Osteoblast (primary cell): ENCODE results near the gene INVS. TPM values are rescaled to one million over a fixed set of nuclear protein-coding genes. Genes with fewer than 3 reads are reported as not detected.
A peak's percentile ranks its signal among the peaks of the same experiment; 100 is the strongest.
"Not testable (repeated sequence)": the region's sequence is repeated elsewhere in the genome, so short reads cannot be mapped to it uniquely, and the experiment has no call there.

Experiments used
- DNase-seq: peaks from one replicate; pipeline ENCODE4 v3.0.0; 2011; ENCODE audit warnings: low spot score, mixed read lengths; ENCODE audit not compliant: insufficient read length; ENCODE audit errors: missing footprints
- H2AFZ ChIP-seq: 2 replicates; pipeline ENCODE4 v1.6.0; 2011; ENCODE audit warnings: mild to moderate bottlenecking, low read length
- H3K27ac ChIP-seq: 2 replicates; pipeline ENCODE4 v1.5.1; 2011; ENCODE audit warnings: mild to moderate bottlenecking, low read depth, low read length, moderate library complexity
- H3K27me3 ChIP-seq: 2 replicates; pipeline ENCODE4 v1.6.0; 2012; ENCODE audit warnings: mild to moderate bottlenecking, control low read depth, inconsistent platforms, low read length, moderate library complexity; ENCODE audit not compliant: insufficient read depth
- H3K36me3 ChIP-seq: 2 replicates; pipeline ENCODE4 v1.5.1; 2011; ENCODE audit warnings: mild to moderate bottlenecking, low read length, control low read depth, moderate library complexity; ENCODE audit not compliant: insufficient read depth
- H3K4me1 ChIP-seq: 2 replicates; pipeline ENCODE4 v1.5.1; 2011; ENCODE audit warnings: mild to moderate bottlenecking, low read length, control low read depth, moderate library complexity; ENCODE audit not compliant: insufficient read depth
- H3K4me2 ChIP-seq: 2 replicates; pipeline ENCODE4 v1.6.0; 2011; ENCODE audit warnings: mild to moderate bottlenecking, low read length; ENCODE audit not compliant: insufficient read depth
- H3K4me3 ChIP-seq: fragments of 200-600 bp; sonication (generic); 3 replicates; pipeline ENCODE4 v1.5.1; 2012; ENCODE audit warnings: mild to moderate bottlenecking, low read length, inconsistent platforms; ENCODE audit not compliant: insufficient read depth
- H3K79me2 ChIP-seq: 2 replicates; pipeline ENCODE4 v1.6.0; 2012; ENCODE audit warnings: mild to moderate bottlenecking, low read length, control low read depth, inconsistent platforms; ENCODE audit not compliant: insufficient read depth
- H3K9me3 ChIP-seq: 2 replicates; pipeline ENCODE4 v1.5.1; 2011; ENCODE audit warnings: low read depth, low read length, control low read depth
- H4K20me1 ChIP-seq: 2 replicates; pipeline ENCODE4 v1.6.0; 2012; ENCODE audit warnings: mild to moderate bottlenecking, low read length, control low read depth; ENCODE audit not compliant: insufficient read depth
- total RNA-seq: library from RNA; depleted of rRNA; stranded (reverse); fragments of >200 nt; gene quantifications from 2 replicates; pipeline ENCODE4 v1.2.3, GENCODE V29; 2012
- TF ChIP-seq, protein P1 (sequence below): IDR thresholded peaks from 2 replicates; pipeline ENCODE4 v1.5.1; 2011; ENCODE audit warnings: mild to moderate bottlenecking, low read depth, low read length, moderate library complexity; ENCODE audit errors: extremely low read depth

INVS gene
- total RNA-seq, 1 donor, result 27.1 TPM

- not testable (repeated sequence) for H3K27ac ChIP-seq, H3K36me3 ChIP-seq
- TF ChIP-seq, protein P1, sequence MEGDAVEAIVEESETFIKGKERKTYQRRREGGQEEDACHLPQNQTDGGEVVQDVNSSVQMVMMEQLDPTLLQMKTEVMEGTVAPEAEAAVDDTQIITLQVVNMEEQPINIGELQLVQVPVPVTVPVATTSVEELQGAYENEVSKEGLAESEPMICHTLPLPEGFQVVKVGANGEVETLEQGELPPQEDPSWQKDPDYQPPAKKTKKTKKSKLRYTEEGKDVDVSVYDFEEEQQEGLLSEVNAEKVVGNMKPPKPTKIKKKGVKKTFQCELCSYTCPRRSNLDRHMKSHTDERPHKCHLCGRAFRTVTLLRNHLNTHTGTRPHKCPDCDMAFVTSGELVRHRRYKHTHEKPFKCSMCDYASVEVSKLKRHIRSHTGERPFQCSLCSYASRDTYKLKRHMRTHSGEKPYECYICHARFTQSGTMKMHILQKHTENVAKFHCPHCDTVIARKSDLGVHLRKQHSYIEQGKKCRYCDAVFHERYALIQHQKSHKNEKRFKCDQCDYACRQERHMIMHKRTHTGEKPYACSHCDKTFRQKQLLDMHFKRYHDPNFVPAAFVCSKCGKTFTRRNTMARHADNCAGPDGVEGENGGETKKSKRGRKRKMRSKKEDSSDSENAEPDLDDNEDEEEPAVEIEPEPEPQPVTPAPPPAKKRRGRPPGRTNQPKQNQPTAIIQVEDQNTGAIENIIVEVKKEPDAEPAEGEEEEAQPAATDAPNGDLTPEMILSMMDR, result peak; percentile 23
Measured at GRCh38 chr9:100136799-100137198, 37.8 kb downstream of the INVS start.

DNA sequence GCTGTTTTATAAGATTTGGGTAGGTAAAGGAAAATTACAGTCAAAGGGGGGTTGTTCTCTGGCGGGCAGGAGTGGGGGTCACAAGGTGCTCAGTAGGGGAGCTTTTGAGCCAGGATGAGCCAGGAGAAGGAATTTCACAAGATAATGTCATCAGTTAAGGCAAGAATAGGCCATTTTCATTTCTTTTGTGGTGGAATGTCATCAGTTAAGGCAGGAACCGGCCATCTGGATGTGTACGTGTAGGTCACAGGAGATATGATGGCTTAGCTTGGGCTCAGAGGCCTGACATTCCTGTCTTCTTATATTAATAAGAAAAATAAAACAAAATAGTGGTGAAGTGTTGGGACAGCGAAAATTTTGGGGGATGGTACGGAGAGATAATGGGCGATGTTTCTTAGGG lies 41.3 kb downstream of the INVS start:
- H3K27ac ChIP-seq, H3K27me3 ChIP-seq, H2AFZ ChIP-seq, H3K9me3 ChIP-seq, H3K4me1 ChIP-seq, H4K20me1 ChIP-seq, H3K36me3 ChIP-seq, H3K79me2 ChIP-seq, H3K4me2 ChIP-seq, H3K4me3 ChIP-seq, DNase-seq: not testable (repeated sequence)

More at GRCh38 chr9:100136799-100137198, 37.8 kb downstream of the INVS start:
- H3K9me3 ChIP-seq, H4K20me1 ChIP-seq, H3K4me3 ChIP-seq, H2AFZ ChIP-seq, H3K4me2 ChIP-seq, H3K27me3 ChIP-seq, H3K79me2 ChIP-seq, DNase-seq, H3K4me1 ChIP-seq: not testable (repeated sequence)

GRCh38 chr9:100141862-100142261 lies 42.8 kb downstream of the INVS start:
- not testable (repeated sequence) for H3K4me2 ChIP-seq, H3K27ac ChIP-seq, H3K36me3 ChIP-seq, H3K79me2 ChIP-seq, H4K20me1 ChIP-seq, H3K27me3 ChIP-seq, H3K4me1 ChIP-seq, H2AFZ ChIP-seq, DNase-seq, H3K9me3 ChIP-seq, H3K4me3 ChIP-seq

DNA sequence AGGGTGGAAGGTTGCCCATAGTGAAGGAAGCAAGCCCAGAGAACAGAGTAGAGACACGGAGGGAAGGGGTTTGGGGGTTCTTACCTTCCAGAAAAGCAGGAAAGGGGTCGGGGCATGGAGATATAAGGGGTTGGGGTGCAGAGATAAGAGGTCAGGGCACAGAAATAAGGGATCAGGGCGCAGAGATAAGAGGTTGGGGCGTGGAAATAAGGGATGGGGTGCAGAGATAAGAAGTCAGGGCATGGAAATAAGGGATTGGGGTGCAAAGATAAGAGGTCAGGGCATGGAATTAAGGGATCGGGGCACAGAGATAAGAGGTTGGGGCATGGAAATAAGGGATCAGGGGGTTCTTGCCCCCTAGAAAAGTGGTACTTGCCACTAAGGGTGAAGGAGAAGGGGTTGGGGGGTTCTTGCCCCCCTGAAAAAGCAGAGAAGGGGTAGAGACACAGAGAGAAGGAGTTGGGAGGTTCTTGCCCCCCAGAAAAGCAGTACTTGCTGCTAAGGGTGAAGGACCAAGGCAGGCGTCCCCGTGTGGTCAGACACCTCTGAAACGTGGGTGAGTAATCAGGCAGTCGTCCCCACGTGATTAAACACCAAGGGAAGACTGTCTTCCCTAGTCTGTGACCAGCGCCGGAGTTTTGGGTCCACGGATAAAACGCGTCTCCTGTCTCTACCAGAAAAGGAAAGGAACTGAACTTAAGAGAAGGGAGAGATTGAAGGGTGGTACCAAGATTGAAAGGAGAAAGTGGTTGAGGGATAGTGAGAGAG lies 46.3 kb downstream of the INVS start:
- not testable (repeated sequence) for H4K20me1 ChIP-seq

DNA sequence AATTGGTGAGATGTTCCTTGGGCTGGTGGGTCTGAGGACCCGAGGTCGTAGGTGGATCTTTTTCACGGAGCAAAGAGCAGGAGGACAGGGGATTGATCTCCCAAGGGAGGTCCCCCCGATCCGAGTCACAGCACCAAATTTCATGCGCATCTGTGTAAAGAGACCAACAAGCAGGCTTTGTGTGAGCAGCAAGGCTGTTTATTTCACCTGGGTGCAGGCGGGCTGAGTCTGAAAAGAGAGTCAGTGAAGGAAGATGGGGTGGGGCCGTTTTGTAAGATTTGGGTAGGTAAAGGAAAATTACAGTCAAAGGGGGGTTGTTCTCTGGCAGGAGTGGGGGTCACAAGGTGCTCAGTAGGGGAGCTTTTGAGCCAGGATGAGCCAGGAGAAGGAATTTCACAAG lies 46.9 kb downstream of the INVS start:
- not testable (repeated sequence) for H4K20me1 ChIP-seq, DNase-seq, H3K4me1 ChIP-seq, H3K27me3 ChIP-seq, H2AFZ ChIP-seq, H3K4me3 ChIP-seq, H3K79me2 ChIP-seq, H3K4me2 ChIP-seq, H3K9me3 ChIP-seq, H3K27ac ChIP-seq, H3K36me3 ChIP-seq

More for the DNA sequence above, 46.3 kb downstream of the INVS start:
- H3K9me3 ChIP-seq, H3K27me3 ChIP-seq, H2AFZ ChIP-seq, H3K79me2 ChIP-seq, H3K36me3 ChIP-seq, H3K4me2 ChIP-seq, DNase-seq, H3K4me3 ChIP-seq, H3K27ac ChIP-seq, H3K4me1 ChIP-seq: not testable (repeated sequence)

- Histone ChIP-seq H3K27me3 (no peaks in the 10 kb centered on the region), H3K4me2 (no peak overlapping the region), H4K20me1 (no peaks in the 10 kb centered on the region), H3K4me3 (no peak overlapping the region), H3K9me3 (no peaks in the 10 kb centered on the region), H2AFZ (no peak overlapping the region), H3K4me1 (no peaks in the 10 kb centered on the region), H3K27ac (no peak overlapping the region), H3K79me2 (no peaks in the 10 kb centered on the region), H3K36me3 (no peaks in the 10 kb centered on the region)
- DNase-seq, result peak; percentile 22
- TF ChIP-seq, protein P1, result no peak
Measured at GRCh38 chr9:100150214-100150613, 51.2 kb downstream of the INVS start.
